Lower leg skin (tissue), 4 donors: ENCODE measurements around the gene APBB2. TPM values are rescaled to one million over a fixed set of nuclear protein-coding genes. Genes with fewer than 3 reads are reported as not detected.
A peak's percentile ranks its signal among the peaks of the same experiment; 100 is the strongest.

Experiments used
- DNase-seq, 2 donors: peaks; one replicate each; pipeline ENCODE4 v3.0.0-alpha.2; 2019; ENCODE audit warnings: low spot score in 2 of 2
- H3K4me3 ChIP-seq: fragments of 200-600 bp; sonication (generic); 2 replicates; pipeline ENCODE4 v1.5.1; 2017; ENCODE audit warnings: mild to moderate bottlenecking, low read depth; ENCODE audit not compliant: poor library complexity, severe bottlenecking
- POLR2A ChIP-seq, 2 donors: fragments of 450-650 bp; IDR thresholded peaks; one replicate each; pipeline ENCODE4 v1.6.1; 2016 to 2017; ENCODE audit warnings: antibody characterized with exemption in 2 of 2, mild to moderate bottlenecking in 1 of 2, moderate library complexity in 1 of 2
- WGBS, 2 donors: methylation state at CpG; one replicate each; pipeline ENCODE4 v1.1.5; 2018; 5-methylcytosine and 5-hydroxymethylcytosine counted together
- intact Hi-C: fragments of 100-400 bp; cut with DNase I; formaldehyde crosslinking; loops from one replicate; pipeline ENCODE4 v1.15.0; 2023; ENCODE audit warnings: low total_unique reads
- total RNA-seq, 4 donors: library from RNA; depleted of rRNA; stranded (reverse); fragments of >200 nt; gene quantifications; one replicate each; pipeline ENCODE4 v1.1.0, GENCODE V29; 2016
- TF ChIP-seq, protein P1 (sequence below), 3 donors: fragments of 450-650 bp; IDR thresholded peaks; one replicate each; pipeline ENCODE4 v1.5.1; 2016; ENCODE audit warnings: antibody characterized with exemption in 3 of 3, mild to moderate bottlenecking in 3 of 3, moderate library complexity in 2 of 3

Gene APBB2
- total RNA-seq, 4 donors from 2014 or later: 24.0 to 49.2 (median 43.3) TPM

DNA sequence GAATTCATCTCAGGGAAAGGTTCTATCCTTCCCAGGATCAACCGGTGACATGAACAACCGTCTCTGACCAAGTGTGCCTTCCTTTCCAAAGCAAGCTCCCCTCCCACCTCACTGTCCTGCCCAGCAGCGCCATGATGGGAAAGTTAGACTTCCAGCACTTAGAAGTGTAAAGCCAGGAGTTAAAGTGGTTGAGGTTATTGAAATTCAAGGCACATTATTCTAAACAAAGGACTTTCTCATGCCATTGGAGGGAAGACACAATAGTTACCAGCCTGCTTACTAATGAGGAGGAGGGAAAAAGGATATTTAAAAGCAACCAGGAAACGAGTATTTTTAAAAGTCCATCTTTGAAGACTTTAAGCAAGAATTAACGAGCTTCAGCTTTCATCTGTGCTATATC is 367.8 kb downstream of the APBB2 start:
- intact Hi-C loops: no loop called here
- WGBS, 2 donors: 87 to 91% methylated on average over 5 of the region's 5 CpGs
- no peak for TF ChIP-seq POLR2A (IDR thresholded peaks at IDR 0.05)
- TF ChIP-seq, protein P1, sequence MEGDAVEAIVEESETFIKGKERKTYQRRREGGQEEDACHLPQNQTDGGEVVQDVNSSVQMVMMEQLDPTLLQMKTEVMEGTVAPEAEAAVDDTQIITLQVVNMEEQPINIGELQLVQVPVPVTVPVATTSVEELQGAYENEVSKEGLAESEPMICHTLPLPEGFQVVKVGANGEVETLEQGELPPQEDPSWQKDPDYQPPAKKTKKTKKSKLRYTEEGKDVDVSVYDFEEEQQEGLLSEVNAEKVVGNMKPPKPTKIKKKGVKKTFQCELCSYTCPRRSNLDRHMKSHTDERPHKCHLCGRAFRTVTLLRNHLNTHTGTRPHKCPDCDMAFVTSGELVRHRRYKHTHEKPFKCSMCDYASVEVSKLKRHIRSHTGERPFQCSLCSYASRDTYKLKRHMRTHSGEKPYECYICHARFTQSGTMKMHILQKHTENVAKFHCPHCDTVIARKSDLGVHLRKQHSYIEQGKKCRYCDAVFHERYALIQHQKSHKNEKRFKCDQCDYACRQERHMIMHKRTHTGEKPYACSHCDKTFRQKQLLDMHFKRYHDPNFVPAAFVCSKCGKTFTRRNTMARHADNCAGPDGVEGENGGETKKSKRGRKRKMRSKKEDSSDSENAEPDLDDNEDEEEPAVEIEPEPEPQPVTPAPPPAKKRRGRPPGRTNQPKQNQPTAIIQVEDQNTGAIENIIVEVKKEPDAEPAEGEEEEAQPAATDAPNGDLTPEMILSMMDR (IDR thresholded peaks at IDR 0.05): no peak

GRCh38 chr4:40845154-40845835 is 369.0 kb downstream of the APBB2 start:
- TF ChIP-seq POLR2A (IDR thresholded peaks at IDR 0.05): no peak
- TF ChIP-seq, protein P1 (IDR thresholded peaks at IDR 0.05): no peak
- DNase-seq: peak in 1 of 2 donors; percentile 58
- intact Hi-C loops: no loop called here
- 45 to 56% methylated on average over 10 of the region's 10 CpGs for WGBS, 2 donors
- no peak overlapping the region for H3K4me3 ChIP-seq

More for the DNA sequence above, 367.8 kb downstream of the APBB2 start:
- no peak overlapping the region for H3K4me3 ChIP-seq
- peak in 1 of 2 donors; percentile 3 for DNase-seq

DNA sequence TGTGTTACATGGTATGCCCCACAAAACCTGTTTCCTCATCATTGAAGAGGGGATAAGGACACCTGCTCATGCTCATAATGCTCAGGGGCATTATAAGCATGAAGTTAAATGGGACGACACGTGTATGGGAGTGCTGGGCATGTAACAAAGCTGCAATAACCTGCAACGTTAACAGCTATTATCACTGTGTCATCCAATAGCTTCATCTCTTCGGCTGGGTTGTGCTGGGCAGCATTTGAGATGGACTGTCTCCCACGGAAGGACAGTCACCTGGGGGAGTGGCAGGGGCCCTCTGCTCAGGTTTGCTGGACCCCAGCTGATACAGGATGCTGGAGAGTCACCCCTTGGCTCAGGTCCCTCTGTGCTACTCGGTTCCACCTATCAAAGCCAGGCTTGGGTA is 370.1 kb downstream of the APBB2 start:
- no peak overlapping the region for H3K4me3 ChIP-seq
- intact Hi-C loops: no loop called here
- peak in 1 of 2 donors; percentile 52 for DNase-seq
- TF ChIP-seq, protein P1 (IDR thresholded peaks at IDR 0.05): no peak
- no peak for TF ChIP-seq POLR2A (IDR thresholded peaks at IDR 0.05)
- WGBS, 2 donors: 87 to 88% methylated on average over 6 of the region's 6 CpGs

- TF ChIP-seq, protein P1 (IDR thresholded peaks at IDR 0.05): no peak
- TF ChIP-seq POLR2A (IDR thresholded peaks at IDR 0.05): no peak
- no peak overlapping the region for H3K4me3 ChIP-seq
- 69 to 92% methylated on average over 1 of the region's 1 CpG for WGBS, 2 donors
- DNase-seq: no peak
- intact Hi-C loops: no loop called here
These were observed 370.6 kb downstream of the APBB2 start for GRCh38 chr4:40843696-40844095.

GRCh38 chr4:40842725-40843423 is 371.5 kb downstream of the APBB2 start:
- 82 to 85% methylated on average over 14 of the region's 14 CpGs for WGBS, 2 donors
- intact Hi-C loops: no loop called here
- TF ChIP-seq, protein P1 (IDR thresholded peaks at IDR 0.05): no peak
- no peak for TF ChIP-seq POLR2A (IDR thresholded peaks at IDR 0.05)
- H3K4me3 ChIP-seq: no peak overlapping the region
- DNase-seq: no peak
